ENCODE data around the gene JAML.

DNA sequence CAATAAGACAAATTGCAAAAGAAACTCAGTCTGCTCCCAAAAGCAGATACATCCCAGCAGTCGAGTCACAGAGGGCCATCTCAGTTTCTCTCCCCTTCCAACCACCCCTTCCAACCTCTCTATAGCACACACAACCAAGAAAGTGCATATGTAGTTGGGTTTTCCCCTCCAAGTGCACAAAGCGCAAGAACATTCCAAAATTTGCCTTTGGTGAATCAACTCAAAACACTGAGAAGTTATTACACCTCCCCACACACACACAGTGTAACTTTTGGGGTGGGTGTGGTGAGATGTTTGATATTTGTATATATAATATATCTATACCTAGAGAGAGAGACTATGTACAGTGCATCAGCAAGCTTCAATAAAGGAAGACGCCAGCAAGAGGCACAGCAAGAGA lies 62.0 kb downstream of the JAML start:
- TF ChIP-seq POLR2A (IDR thresholded peaks at IDR 0.05; ENCODE audit: low read length) (no peak), GATA1 (IDR thresholded peaks at IDR 0.05; ENCODE audit: low read depth, low read length) (no peak)

All from erythroblast (primary cell).